Endodermal cell (in vitro differentiated cells): ENCODE results near the gene HSPB7. TPM values are rescaled to one million over a fixed set of nuclear protein-coding genes. Genes with fewer than 3 reads are reported as not detected.

ENCODE experiments used
- DNase-seq: peaks from one replicate; pipeline ENCODE4 v3.0.0-alpha.2; 2017
- H3K27ac ChIP-seq: 2 replicates; pipeline ENCODE4 v1.5.1; 2013; ENCODE audit warnings: mild to moderate bottlenecking, low read depth, low read length, moderate library complexity
- H3K27me3 ChIP-seq: 2 replicates; pipeline ENCODE4 v1.6.1; 2013; ENCODE audit warnings: mild to moderate bottlenecking, low read length, moderate library complexity; ENCODE audit not compliant: insufficient read depth, control insufficient read depth, poor library complexity, severe bottlenecking
- H3K36me3 ChIP-seq: 2 replicates; pipeline ENCODE4 v1.7.0; 2013; ENCODE audit warnings: mild to moderate bottlenecking, low read length, moderate library complexity; ENCODE audit not compliant: control insufficient read depth, insufficient read depth
- H3K4me1 ChIP-seq: one replicate; pipeline ENCODE4 v1.7.0; 2013; ENCODE audit warnings: low read length; ENCODE audit not compliant: control insufficient read depth, insufficient read depth
- H3K4me3 ChIP-seq: 2 replicates; pipeline ENCODE4 v1.5.1; 2013; ENCODE audit warnings: mild to moderate bottlenecking, low read length, moderate library complexity
- H3K9ac ChIP-seq: 2 replicates; pipeline ENCODE4 v1.6.1; 2013; ENCODE audit warnings: mild to moderate bottlenecking, low read length, moderate library complexity; ENCODE audit not compliant: poor library complexity, severe bottlenecking; ENCODE audit errors: extremely low read depth
- H3K9me3 ChIP-seq: 2 replicates; pipeline ENCODE4 v1.6.1; 2013; ENCODE audit warnings: mild to moderate bottlenecking, low read length, moderate library complexity; ENCODE audit not compliant: control insufficient read depth
- H3K27ac Mint-ChIP-seq: 2 replicates; pipeline ENCODE4 v1.8.0; 2020; ENCODE audit warnings: mixed read lengths
- H3K27me3 Mint-ChIP-seq: 2 replicates; pipeline ENCODE4 v1.8.0; 2021; ENCODE audit warnings: mild to moderate bottlenecking, mixed read lengths; ENCODE audit not compliant: insufficient read depth
- H3K36me3 Mint-ChIP-seq: 2 replicates; pipeline ENCODE4 v1.8.0; 2020; ENCODE audit warnings: low read depth, mixed read lengths
- H3K4me1 Mint-ChIP-seq: 2 replicates; pipeline ENCODE4 v1.8.0; 2020; ENCODE audit warnings: mixed read lengths
- H3K4me3 Mint-ChIP-seq: 2 replicates; pipeline ENCODE4 v1.8.0; 2020; ENCODE audit warnings: mild to moderate bottlenecking, moderate library complexity, mixed read lengths
- H3K9me3 Mint-ChIP-seq: 2 replicates; pipeline ENCODE4 v1.8.0; 2020; ENCODE audit warnings: mild to moderate bottlenecking, mixed read lengths
- WGBS, 2 experiments: methylation state at CpG; one replicate each; pipeline versions ENCODE4 v1.1.5 to v1.1.7; 2013; ENCODE audit warnings: missing lambda C conversion rate in 2 of 2, mixed read lengths in 1 of 2; ENCODE audit not compliant: insufficient coverage in 1 of 2, insufficient read length in 1 of 2; 5-methylcytosine and 5-hydroxymethylcytosine counted together
- total RNA-seq, 2 donors: library from RNA; stranded (reverse); fragmentation: NEBNext Ultra II Directional in 1 of 2; extraction: Animal tissue kit (Norgen Biotek cat#: 25700) in 1 of 2; gene quantifications; 2 replicates in 1 of 2; 3 replicates in 1 of 2; pipeline ENCODE4 v1.2.1, GENCODE V29; 2021
- TF ChIP-seq, protein P1 (sequence below): fragments of 200-600 bp; sonication (generic); conservative IDR thresholded peaks from 2 replicates; pipeline ENCODE4 v1.5.0; 2021; ENCODE audit warnings: antibody characterized with exemption, mild to moderate bottlenecking

Gene HSPB7
- total RNA-seq, 2 donors from 2014 or later, result 0.15 TPM; not detected in 1

DNA sequence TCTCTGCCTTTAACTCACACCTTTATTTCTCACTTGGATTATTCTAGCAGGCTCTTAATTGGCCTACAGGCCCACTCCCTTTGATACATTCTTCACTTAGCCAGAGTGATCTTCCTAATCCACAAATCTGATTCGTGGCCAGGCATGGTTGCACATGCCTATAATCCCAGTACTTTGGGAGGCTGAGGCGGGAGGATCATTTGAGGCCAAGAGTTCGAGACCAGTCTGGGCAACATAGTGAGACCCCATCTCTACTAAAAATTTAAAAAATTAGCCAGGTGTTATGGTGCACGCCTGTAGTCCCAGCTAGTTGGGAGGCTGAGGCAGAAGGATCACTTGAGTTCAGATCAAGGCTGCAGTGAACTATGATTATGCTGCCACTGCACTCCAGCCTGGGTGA, 44.1 kb downstream of the HSPB7 start:
- Mint-ChIP-seq H3K27ac (no peak overlapping the region), H3K4me3 (no peak overlapping the region), H3K27me3 (peaks cover under 1% of the 10 kb centered on the region), H3K9me3 (peaks cover 20% of the 10 kb centered on the region), H3K4me1 (peaks cover 7% of the 10 kb centered on the region), H3K36me3 (peaks cover 42% of the 10 kb centered on the region)
- H3K27me3 ChIP-seq, result no peaks in the 10 kb centered on the region
- no peak for DNase-seq
- no peak overlapping the region for H3K9ac ChIP-seq
- H3K9me3 ChIP-seq, result peaks cover 20% of the 10 kb centered on the region
- no peak overlapping the region for H3K4me3 ChIP-seq
- no peaks in the 10 kb centered on the region for H3K4me1 ChIP-seq
- TF ChIP-seq, protein P1, sequence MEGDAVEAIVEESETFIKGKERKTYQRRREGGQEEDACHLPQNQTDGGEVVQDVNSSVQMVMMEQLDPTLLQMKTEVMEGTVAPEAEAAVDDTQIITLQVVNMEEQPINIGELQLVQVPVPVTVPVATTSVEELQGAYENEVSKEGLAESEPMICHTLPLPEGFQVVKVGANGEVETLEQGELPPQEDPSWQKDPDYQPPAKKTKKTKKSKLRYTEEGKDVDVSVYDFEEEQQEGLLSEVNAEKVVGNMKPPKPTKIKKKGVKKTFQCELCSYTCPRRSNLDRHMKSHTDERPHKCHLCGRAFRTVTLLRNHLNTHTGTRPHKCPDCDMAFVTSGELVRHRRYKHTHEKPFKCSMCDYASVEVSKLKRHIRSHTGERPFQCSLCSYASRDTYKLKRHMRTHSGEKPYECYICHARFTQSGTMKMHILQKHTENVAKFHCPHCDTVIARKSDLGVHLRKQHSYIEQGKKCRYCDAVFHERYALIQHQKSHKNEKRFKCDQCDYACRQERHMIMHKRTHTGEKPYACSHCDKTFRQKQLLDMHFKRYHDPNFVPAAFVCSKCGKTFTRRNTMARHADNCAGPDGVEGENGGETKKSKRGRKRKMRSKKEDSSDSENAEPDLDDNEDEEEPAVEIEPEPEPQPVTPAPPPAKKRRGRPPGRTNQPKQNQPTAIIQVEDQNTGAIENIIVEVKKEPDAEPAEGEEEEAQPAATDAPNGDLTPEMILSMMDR, result no peak
- WGBS, 2 experiments, result 83 to 92% methylated on average over 1 to 4 of the region's 4 CpGs
- no peak overlapping the region for H3K27ac ChIP-seq
- H3K36me3 ChIP-seq, result peaks cover 35% of the 10 kb centered on the region

DNA sequence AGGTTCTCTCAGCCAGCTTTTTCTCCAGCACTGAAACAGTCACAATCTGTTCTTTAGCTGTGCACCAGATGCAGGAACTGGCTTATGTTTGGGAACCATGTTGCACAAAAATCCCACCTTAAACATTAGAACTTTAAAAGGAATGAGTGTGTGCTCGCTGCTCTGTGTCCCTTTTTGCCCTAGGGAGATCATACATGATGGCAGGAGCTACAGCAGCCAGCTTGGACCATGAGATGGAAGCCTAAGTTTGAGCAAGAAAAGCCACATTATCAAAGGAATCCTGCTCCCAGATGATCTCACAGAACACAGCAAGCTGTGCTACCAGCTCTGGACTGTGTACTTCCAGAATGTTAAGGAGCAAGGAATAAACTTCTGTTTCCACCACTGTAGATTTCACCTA, 45.4 kb downstream of the HSPB7 start:
- no peak overlapping the region for H3K9ac ChIP-seq
- TF ChIP-seq, protein P1, result no peak
- Mint-ChIP-seq H3K27me3 (no peaks in the 10 kb centered on the region), H3K4me1 (peaks cover 7% of the 10 kb centered on the region), H3K27ac (no peak overlapping the region), H3K4me3 (no peak overlapping the region), H3K9me3 (peaks cover 25% of the 10 kb centered on the region), H3K36me3 (peaks cover 54% of the 10 kb centered on the region)
- H3K4me1 ChIP-seq, result no peaks in the 10 kb centered on the region
- peaks cover 47% of the 10 kb centered on the region for H3K36me3 ChIP-seq
- WGBS, 2 experiments, result 82 to 88% methylated on average over 1 of the region's 1 CpG
- H3K27ac ChIP-seq, result no peak overlapping the region
- H3K9me3 ChIP-seq, result peaks cover 25% of the 10 kb centered on the region
- no peak overlapping the region for H3K4me3 ChIP-seq
- H3K27me3 ChIP-seq, result no peaks in the 10 kb centered on the region
- DNase-seq, result no peak

DNA sequence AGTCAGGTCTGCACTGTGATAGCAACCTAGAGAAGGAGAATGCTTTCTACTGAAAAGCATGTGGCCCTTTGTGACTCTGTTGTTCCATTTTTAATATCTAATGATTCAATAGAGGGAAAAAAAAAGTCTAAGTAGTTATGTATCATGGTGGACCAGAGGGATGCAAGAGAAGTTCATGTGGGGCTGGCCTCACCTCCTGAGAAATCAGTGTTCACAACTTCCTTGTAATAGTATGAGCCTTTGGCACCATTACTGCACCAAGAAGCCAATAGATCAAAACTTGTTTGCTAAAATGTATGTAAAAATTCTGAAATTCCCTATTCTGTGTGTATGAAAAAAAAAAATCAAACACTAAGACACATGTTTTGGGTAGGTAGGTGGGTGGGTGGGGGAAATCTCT, 46.9 kb downstream of the HSPB7 start:
- Histone ChIP-seq H3K27me3 (no peaks in the 10 kb centered on the region), H3K4me1 (no peaks in the 10 kb centered on the region), H3K9ac (no peak overlapping the region), H3K4me3 (no peak overlapping the region), H3K36me3 (peaks cover 53% of the 10 kb centered on the region), H3K27ac (no peak overlapping the region), H3K9me3 (peaks cover 17% of the 10 kb centered on the region)
- Mint-ChIP-seq H3K36me3 (peaks cover 63% of the 10 kb centered on the region), H3K9me3 (peaks cover 16% of the 10 kb centered on the region), H3K4me3 (no peak overlapping the region), H3K27me3 (no peaks in the 10 kb centered on the region), H3K27ac (no peak overlapping the region), H3K4me1 (peaks cover 7% of the 10 kb centered on the region)
- DNase-seq, result no peak
- TF ChIP-seq, protein P1, result no peak
